Measurements from ENCODE around the gene PPAN. TPM values are rescaled to one million over a fixed set of nuclear protein-coding genes. Genes with fewer than 3 reads are reported as not detected.

The PPAN gene
- total and polyA plus RNA-seq, 10 donors: 26.8 to 90.2 (median 47.2) TPM

DNA sequence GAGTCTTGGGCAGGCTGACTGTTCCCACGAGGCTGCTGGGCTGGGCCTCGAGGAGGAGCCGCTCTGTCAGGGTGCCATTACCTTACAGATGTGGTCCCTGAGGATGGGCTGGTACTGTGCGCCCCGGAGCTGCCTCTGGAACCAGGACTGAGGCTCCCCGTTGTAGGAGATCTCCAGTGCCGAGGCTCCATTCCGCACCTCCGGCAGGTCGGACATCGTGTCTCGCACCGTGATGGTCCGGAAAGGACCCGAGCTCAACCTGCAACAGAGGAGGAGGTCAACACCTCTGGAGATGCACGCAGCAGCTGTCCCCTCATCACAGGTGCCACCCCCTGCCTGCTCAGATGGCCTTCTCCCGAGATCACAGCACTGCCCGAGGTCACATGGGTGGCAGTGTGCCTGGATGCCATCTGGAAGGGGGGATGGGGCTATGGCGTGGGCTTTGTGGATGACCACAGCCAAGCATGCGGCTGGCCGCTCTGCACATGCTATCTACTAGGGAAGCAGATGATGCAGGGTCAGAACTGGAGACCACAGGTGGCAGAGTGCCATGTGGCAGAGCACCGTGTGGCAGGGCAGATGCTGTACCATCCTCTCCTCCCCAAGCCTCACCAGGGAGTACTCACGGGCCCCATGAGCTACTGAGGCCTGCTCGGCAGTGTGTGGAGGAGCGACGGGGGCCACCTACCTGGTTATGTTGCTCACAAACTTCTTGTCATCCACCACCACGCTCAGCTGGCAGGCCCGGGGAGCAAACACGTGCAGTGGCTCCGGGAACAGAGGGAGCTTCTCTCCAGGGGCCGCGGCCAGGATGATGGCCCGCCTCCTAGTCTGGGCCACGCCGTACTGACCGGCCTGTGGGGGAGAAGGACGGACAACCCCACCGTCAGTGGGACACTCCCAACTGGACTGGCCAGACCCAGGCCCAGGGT lies 31.9 kb downstream of the PPAN start:
- Histone ChIP-seq H3K27me3 (replicated peaks in 1 of 7) (no peaks in the 10 kb centered on the region), H3K4me3 (no peak overlapping the region), H3K4me1 (peaks cover 0 to 15% (median 0%) of the 10 kb centered on the region in 6 donors), H3K9me3 (no peaks in the 10 kb centered on the region), H3K27ac (no peak overlapping the region), H3K36me3 (peaks cover 0 to 100% (median 99%) of the 10 kb centered on the region in 6 donors)
- intact Hi-C loops (cut with DNase I; ENCODE audit: low total_unique reads): no loop called here
- no peak for DNase-seq
- 88 to 93% (median 91%) methylated on average over 12 to 38 of the region's 38 CpGs for WGBS, 5 donors
- no peak for TF ChIP-seq POLR2A (IDR thresholded peaks at IDR 0.05)
- TF ChIP-seq, protein P1, sequence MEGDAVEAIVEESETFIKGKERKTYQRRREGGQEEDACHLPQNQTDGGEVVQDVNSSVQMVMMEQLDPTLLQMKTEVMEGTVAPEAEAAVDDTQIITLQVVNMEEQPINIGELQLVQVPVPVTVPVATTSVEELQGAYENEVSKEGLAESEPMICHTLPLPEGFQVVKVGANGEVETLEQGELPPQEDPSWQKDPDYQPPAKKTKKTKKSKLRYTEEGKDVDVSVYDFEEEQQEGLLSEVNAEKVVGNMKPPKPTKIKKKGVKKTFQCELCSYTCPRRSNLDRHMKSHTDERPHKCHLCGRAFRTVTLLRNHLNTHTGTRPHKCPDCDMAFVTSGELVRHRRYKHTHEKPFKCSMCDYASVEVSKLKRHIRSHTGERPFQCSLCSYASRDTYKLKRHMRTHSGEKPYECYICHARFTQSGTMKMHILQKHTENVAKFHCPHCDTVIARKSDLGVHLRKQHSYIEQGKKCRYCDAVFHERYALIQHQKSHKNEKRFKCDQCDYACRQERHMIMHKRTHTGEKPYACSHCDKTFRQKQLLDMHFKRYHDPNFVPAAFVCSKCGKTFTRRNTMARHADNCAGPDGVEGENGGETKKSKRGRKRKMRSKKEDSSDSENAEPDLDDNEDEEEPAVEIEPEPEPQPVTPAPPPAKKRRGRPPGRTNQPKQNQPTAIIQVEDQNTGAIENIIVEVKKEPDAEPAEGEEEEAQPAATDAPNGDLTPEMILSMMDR (IDR thresholded peaks at IDR 0.05 in 8 of 11, conservative IDR thresholded peaks at IDR 0.05 in 3 of 11): no peak
- no peak for TF ChIP-seq POLR2AphosphoS5 (IDR thresholded peaks at IDR 0.05)

DNA sequence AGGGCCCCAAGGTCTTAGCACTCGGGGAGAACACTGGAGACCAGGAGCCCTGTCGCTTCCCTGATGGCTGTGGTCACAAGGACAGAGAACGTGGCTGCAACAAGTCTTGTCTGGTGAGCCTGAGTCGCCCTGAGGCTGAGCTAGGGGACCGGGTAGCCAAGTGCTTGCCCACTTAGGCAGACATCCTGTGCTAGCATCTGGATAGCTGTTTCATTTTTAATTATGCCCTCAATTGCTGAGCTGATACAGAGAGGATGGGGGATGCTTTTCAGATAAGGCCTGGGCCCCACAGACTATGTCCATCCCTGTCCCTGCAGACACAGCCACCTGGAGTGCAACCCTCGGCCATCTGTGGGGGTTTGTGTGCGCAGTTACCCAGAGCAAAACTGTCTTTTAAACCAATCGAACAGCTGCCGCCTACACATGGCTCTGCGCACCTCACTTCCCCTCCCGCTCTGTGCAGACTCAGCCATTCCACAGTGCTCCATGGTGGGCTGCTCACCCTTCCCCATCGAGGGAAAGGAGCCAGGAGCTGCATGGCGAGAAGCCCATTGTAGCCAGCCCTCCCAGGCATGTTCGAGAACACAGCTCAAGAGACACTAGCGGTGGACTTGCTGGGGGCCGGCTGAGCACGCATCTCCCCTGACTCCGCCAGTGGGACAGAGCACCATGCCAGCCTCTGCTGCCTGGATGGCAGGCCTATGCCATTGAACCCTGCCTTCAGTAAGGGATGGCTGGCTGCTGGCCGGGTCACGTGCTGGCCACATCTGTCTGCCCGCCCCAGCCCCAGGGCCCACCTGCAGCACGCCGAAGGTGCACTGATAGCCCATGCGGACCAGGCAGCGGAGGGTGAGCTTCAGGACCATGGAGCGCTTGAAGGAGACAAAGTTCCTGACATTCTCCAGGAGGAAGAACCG lies 33.0 kb downstream of the PPAN start:
- no peak for DNase-seq
- WGBS, 5 donors: 90 to 96% (median 95%) methylated on average over 20 to 27 of the region's 27 CpGs
- intact Hi-C loops (cut with DNase I; ENCODE audit: low total_unique reads): no loop called here
- Histone ChIP-seq H3K27me3 (replicated peaks in 1 of 7) (no peaks in the 10 kb centered on the region), H3K4me3 (no peak overlapping the region), H3K9me3 (no peaks in the 10 kb centered on the region), H3K4me1 (peaks cover 0 to 26% (median 0%) of the 10 kb centered on the region in 6 donors), H3K27ac (no peak overlapping the region), H3K36me3 (peaks cover 0 to 100% (median 99%) of the 10 kb centered on the region in 6 donors)
- TF ChIP-seq, protein P1 (IDR thresholded peaks at IDR 0.05 in 8 of 11, conservative IDR thresholded peaks at IDR 0.05 in 3 of 11): no peak
- TF ChIP-seq POLR2AphosphoS5 (IDR thresholded peaks at IDR 0.05) (no peak), POLR2A (IDR thresholded peaks at IDR 0.05) (no peak)

DNA sequence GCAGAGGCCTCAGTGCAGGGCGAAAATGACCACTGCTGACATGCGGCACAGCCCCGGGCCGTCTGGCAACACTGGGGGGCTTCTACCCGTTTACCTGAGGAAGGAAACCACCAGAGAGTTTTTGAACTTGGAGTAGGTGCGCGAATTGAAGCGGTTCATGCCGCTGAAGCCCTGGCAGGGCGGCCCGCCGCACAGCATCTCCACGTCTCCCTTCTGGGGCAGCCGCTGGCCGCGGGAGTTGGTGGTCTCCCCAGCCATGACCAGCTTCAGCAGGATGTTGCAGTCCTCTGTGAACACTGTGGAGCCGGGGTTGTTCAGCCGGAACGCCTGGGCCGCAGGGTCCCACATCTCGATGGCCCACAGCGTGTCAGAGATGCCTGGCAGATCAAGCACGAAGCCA lies 33.8 kb downstream of the PPAN start:
- intact Hi-C loops (cut with DNase I; ENCODE audit: low total_unique reads): no loop called here
- H3K36me3 ChIP-seq: peaks cover 0 to 100% (median 99%) of the 10 kb centered on the region in 6 donors
- DNase-seq: no peak

More for the DNA sequence above, 33.8 kb downstream of the PPAN start:
- no peak for TF ChIP-seq POLR2AphosphoS5 (IDR thresholded peaks at IDR 0.05)
- TF ChIP-seq POLR2A (IDR thresholded peaks at IDR 0.05): no peak
- TF ChIP-seq, protein P1 (IDR thresholded peaks at IDR 0.05 in 8 of 11, conservative IDR thresholded peaks at IDR 0.05 in 3 of 11): no peak
- Histone ChIP-seq H3K27ac (no peak overlapping the region), H3K4me3 (no peak overlapping the region), H3K4me1 (peaks cover 0 to 30% (median 0%) of the 10 kb centered on the region in 6 donors), H3K27me3 (replicated peaks in 1 of 7) (no peaks in the 10 kb centered on the region), H3K9me3 (no peaks in the 10 kb centered on the region)
- 93 to 97% (median 95%) methylated on average over 23 of the region's 23 CpGs for WGBS, 5 donors
